ENCODE data around the gene RBM19.

DNA sequence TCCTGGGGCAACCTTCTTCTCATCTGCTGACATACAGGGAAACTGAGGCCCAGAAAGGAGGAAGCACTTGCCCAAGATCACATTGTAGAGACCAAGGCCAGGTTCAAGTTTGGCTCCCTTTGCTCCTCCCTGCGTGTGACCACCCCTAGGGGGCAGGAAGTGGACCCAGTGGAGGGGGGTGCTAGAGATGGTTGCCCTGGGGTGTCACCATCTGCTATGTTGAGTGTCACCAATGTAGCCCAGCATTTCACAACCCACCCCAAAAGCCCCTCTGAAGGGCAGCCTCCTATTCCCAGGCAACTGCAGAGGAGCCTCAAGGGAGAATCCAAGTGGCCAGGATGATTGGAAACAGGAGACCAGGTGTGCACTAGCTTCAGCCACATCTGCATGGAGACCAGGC is 12.0 kb upstream of the RBM19 start:
- TF ChIP-seq, protein P1, sequence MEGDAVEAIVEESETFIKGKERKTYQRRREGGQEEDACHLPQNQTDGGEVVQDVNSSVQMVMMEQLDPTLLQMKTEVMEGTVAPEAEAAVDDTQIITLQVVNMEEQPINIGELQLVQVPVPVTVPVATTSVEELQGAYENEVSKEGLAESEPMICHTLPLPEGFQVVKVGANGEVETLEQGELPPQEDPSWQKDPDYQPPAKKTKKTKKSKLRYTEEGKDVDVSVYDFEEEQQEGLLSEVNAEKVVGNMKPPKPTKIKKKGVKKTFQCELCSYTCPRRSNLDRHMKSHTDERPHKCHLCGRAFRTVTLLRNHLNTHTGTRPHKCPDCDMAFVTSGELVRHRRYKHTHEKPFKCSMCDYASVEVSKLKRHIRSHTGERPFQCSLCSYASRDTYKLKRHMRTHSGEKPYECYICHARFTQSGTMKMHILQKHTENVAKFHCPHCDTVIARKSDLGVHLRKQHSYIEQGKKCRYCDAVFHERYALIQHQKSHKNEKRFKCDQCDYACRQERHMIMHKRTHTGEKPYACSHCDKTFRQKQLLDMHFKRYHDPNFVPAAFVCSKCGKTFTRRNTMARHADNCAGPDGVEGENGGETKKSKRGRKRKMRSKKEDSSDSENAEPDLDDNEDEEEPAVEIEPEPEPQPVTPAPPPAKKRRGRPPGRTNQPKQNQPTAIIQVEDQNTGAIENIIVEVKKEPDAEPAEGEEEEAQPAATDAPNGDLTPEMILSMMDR (IDR thresholded peaks at IDR 0.05): no peak
- no peak for TF ChIP-seq RAD21 (conservative IDR thresholded peaks at IDR 0.05 in 1 of 2, IDR thresholded peaks at IDR 0.05 in 1 of 2)
- TF ChIP-seq MYC (IDR thresholded peaks at IDR 0.05; ENCODE audit: borderline replicate concordance, low read length): no peak
- TF ChIP-seq HDAC2 (IDR thresholded peaks at IDR 0.05): no peak
- no peak for TF ChIP-seq SMC3 (IDR thresholded peaks at IDR 0.05)
- no peak for TF ChIP-seq EP300 (IDR thresholded peaks at IDR 0.05)

Measured in A549 (cell line).